Activated naive CD8-positive, alpha-beta T cell treated with anti-CD3 and anti-CD28 coated beads, Interleukin-2, amount 50 U/mL, for 16 hours (primary cell): ENCODE measurements around the gene CALCB.

ENCODE experiments used
- DNase-seq: peaks from one replicate; pipeline ENCODE4 v3.0.0-alpha.2; 2020; ENCODE audit warnings: low read depth, low spot score

CALCB gene

GRCh38 chr11:15118431-15118830 lies 45.0 kb downstream of the CALCB start:
- no peak for DNase-seq

- DNase-seq: no peak
Observed at GRCh38 chr11:15119352-15119751, 46.0 kb downstream of the CALCB start.

- DNase-seq: no peak
Observed at GRCh38 chr11:15119826-15120225, 46.4 kb downstream of the CALCB start.

GRCh38 chr11:15123849-15124248 lies 50.5 kb downstream of the CALCB start:
- DNase-seq: no peak

GRCh38 chr11:15124528-15124927 lies 51.1 kb downstream of the CALCB start:
- no peak for DNase-seq

- DNase-seq: no peak
Observed at GRCh38 chr11:15127341-15127740, 53.9 kb downstream of the CALCB start.
